GM08714 (cell line): ENCODE results near the gene SH3GLB1.

Source experiments
- H3K4me3 ChIP-seq: fragments of 200-500 bp; sonication (Bioruptor generic); 2 replicates; pipeline ENCODE4 v1.5.1; 2014; ENCODE audit warnings: mild to moderate bottlenecking, low read length, inconsistent platforms
- ZNF274 ChIP-seq: IDR thresholded peaks from 2 replicates; pipeline ENCODE4 v1.6.1; 2012; ENCODE audit warnings: mild to moderate bottlenecking, low read depth, low read length

SH3GLB1 gene

GRCh38 chr1:86778569-86779239, 74.3 kb downstream of the SH3GLB1 start:
- H3K4me3 ChIP-seq, result no peak overlapping the region
- no peak for TF ChIP-seq ZNF274

- no peak for TF ChIP-seq ZNF274
- H3K4me3 ChIP-seq, result no peak overlapping the region
These were observed 75.2 kb downstream of the SH3GLB1 start for GRCh38 chr1:86779308-86780191.

GRCh38 chr1:86782482-86782881, 78.1 kb downstream of the SH3GLB1 start:
- no peak for TF ChIP-seq ZNF274
- no peak overlapping the region for H3K4me3 ChIP-seq

- TF ChIP-seq ZNF274, result no peak
- no peak overlapping the region for H3K4me3 ChIP-seq
These were observed 83.2 kb downstream of the SH3GLB1 start for GRCh38 chr1:86787621-86788020.

- no peak for TF ChIP-seq ZNF274
- no peak overlapping the region for H3K4me3 ChIP-seq
These were observed 84.2 kb downstream of the SH3GLB1 start for GRCh38 chr1:86788300-86789206.

GRCh38 chr1:86795316-86795715, 90.9 kb downstream of the SH3GLB1 start:
- H3K4me3 ChIP-seq, result no peak overlapping the region
- no peak for TF ChIP-seq ZNF274
